ENCODE data around the gene DLG1. TPM values are rescaled to one million over a fixed set of nuclear protein-coding genes. Genes with fewer than 3 reads are reported as not detected.
"Not testable (repeated sequence)": the region's sequence is repeated elsewhere in the genome, so short reads cannot be mapped to it uniquely, and the experiment has no call there.

Gene DLG1
- total RNA-seq, 1 experiment from 2014 or later: 64.5 TPM

- DNase-seq (ENCODE audit: low spot score): not testable (repeated sequence)
Observed at GRCh38 chr3:197211698-197212097, 86.7 kb downstream of the DLG1 start.

- DNase-seq (ENCODE audit: low spot score): no peak
Observed at GRCh38 chr3:197209366-197210260, 88.8 kb downstream of the DLG1 start.

GRCh38 chr3:197206913-197207312 lies 91.5 kb downstream of the DLG1 start:
- DNase-seq (ENCODE audit: low spot score): no peak

GRCh38 chr3:197205675-197206074 lies 92.7 kb downstream of the DLG1 start:
- DNase-seq (ENCODE audit: low spot score): no peak

- DNase-seq (ENCODE audit: low spot score): no peak
Observed at GRCh38 chr3:197205265-197205664, 93.1 kb downstream of the DLG1 start.

- DNase-seq (ENCODE audit: low spot score): no peak
Observed at GRCh38 chr3:197204736-197205135, 93.7 kb downstream of the DLG1 start.

GRCh38 chr3:197203714-197204146 lies 94.7 kb downstream of the DLG1 start:
- DNase-seq (ENCODE audit: low spot score): no peak

GRCh38 chr3:197202694-197203093 lies 95.7 kb downstream of the DLG1 start:
- DNase-seq (ENCODE audit: low spot score): no peak

GRCh38 chr3:197201791-197202452 lies 96.5 kb downstream of the DLG1 start:
- DNase-seq (ENCODE audit: low spot score): no peak

GRCh38 chr3:197200856-197201255 lies 97.6 kb downstream of the DLG1 start:
- not testable (repeated sequence) for DNase-seq (ENCODE audit: low spot score)

GRCh38 chr3:197197334-197197733 lies 101.1 kb downstream of the DLG1 start:
- DNase-seq (ENCODE audit: low spot score): no peak

- DNase-seq (ENCODE audit: low spot score): no peak
Observed at GRCh38 chr3:197196192-197196591, 102.2 kb downstream of the DLG1 start.

- DNase-seq (ENCODE audit: low spot score): no peak
Observed at GRCh38 chr3:197195326-197195725, 103.1 kb downstream of the DLG1 start.

GRCh38 chr3:197193759-197194158 lies 104.7 kb downstream of the DLG1 start:
- not testable (repeated sequence) for DNase-seq (ENCODE audit: low spot score)

GRCh38 chr3:197191897-197192296 lies 106.5 kb downstream of the DLG1 start:
- DNase-seq (ENCODE audit: low spot score): no peak

- no peak for DNase-seq (ENCODE audit: low spot score)
Observed at GRCh38 chr3:197189623-197190022, 108.8 kb downstream of the DLG1 start.

- DNase-seq (ENCODE audit: low spot score): no peak
Observed at GRCh38 chr3:197188963-197189362, 109.4 kb downstream of the DLG1 start.

- DNase-seq (ENCODE audit: low spot score): peak; percentile 67
Observed at GRCh38 chr3:197186887-197187588, 111.4 kb downstream of the DLG1 start.

- DNase-seq (ENCODE audit: low spot score): no peak
Observed at GRCh38 chr3:197183582-197183981, 114.8 kb downstream of the DLG1 start.

- DNase-seq (ENCODE audit: low spot score): peak; percentile 48
Observed at GRCh38 chr3:197181741-197182140, 116.7 kb downstream of the DLG1 start.

GRCh38 chr3:197178998-197179397 lies 119.4 kb downstream of the DLG1 start:
- no peak for DNase-seq (ENCODE audit: low spot score)

- DNase-seq (ENCODE audit: low spot score): no peak
Observed at GRCh38 chr3:197175503-197175902, 122.9 kb downstream of the DLG1 start.

Data from H4 (cell line).